Measurements from ENCODE around the gene TCP11. TPM values are rescaled to one million over a fixed set of nuclear protein-coding genes. Genes with fewer than 3 reads are reported as not detected.

Gene TCP11
- total RNA-seq (0.27 TPM in 1 of 2 replicates, not detected in the other), polyA plus RNA-seq (0.54 TPM in 1 of 2 replicates, not detected in the other)

DNA sequence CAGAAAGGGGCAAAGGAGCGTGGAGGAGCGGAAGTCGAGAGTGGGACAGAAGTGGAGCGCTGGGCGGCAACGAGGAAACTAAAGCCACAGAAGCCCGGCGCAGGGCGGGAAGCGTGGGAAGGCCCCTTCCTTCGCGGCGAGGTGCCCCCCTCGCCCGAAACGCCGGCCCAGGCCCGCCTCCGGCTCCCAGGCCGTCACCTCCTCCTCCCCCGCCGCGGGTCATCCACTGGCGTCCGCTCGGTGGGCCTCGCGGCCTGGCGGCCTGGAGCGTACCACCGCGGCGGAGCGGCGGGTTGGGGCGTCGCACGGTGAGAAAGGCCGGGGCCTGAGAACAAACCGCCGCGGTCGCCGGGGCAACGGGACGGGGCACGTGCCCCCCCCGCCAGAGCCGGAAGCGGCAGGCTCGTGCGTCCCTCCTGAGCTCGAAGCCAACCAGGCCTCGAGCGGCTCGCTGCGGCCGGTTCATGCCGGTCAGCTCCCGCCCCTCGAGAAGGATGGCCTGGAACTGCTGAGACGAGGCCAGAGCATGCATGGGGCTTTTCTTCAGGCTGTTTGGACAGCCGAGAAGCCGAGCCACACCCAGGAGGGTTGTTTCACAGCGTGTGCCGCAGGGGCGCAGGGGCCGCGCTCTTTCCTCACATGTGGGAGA is at the start of gene TCP11:
TSS of gene TCP11 (minus strand) at position 333 of the 649 bp plus-strand sequence. CDS start 469 bp downstream, outside the sequence.
- H3K27me3 ChIP-seq, result no peaks in the 10 kb centered on the region
- H3K9me3 ChIP-seq (ENCODE audit: low read depth), result no peaks in the 10 kb centered on the region
- TF ChIP-seq CTCF (IDR thresholded peaks at IDR 0.05; ENCODE audit: low read depth, low read length), result no peak
- no peak within 1 kb of the TSS for H3K27ac ChIP-seq
- no peak within 1 kb of the TSS for H3K4me3 ChIP-seq
- H3K4me1 ChIP-seq (ENCODE audit: low read depth), result peaks cover under 1% of the 10 kb centered on the region
- no peaks in the 10 kb centered on the region for H3K36me3 ChIP-seq
- DNase-seq (ENCODE audit: low read depth in 1 of 2, low spot score in 1 of 2), result peak in 1 of 2 donors; percentile 55

DNA sequence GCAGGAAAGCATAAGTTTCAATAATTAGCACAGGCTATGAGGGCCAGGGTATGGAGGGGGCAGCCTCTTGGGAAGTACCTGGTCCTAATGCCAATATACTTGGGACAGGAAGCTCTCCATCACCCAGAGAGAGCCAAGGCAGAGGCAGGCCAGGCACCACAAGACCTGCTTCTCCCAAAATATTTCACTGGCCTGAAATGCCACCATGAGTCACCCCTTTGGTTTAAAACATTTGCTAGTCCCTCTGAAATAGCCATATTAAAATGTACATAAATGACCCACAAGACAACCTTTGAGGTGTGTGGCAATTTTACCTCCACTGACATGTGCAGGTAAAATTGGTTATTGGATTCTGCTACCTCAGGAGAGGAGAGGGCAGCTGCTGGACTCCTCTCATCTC is 49.2 kb upstream of the TCP11 start:
- Histone ChIP-seq H3K9me3 (ENCODE audit: low read depth) (no peaks in the 10 kb centered on the region), H3K4me1 (ENCODE audit: low read depth) (peaks cover 22% of the 10 kb centered on the region), H3K4me3 (no peak overlapping the region), H3K27me3 (no peaks in the 10 kb centered on the region), H3K27ac (no peak overlapping the region), H3K36me3 (no peaks in the 10 kb centered on the region)
- no peak for TF ChIP-seq CTCF (IDR thresholded peaks at IDR 0.05; ENCODE audit: low read depth, low read length)
- no peak for DNase-seq (ENCODE audit: low read depth in 1 of 2, low spot score in 1 of 2)

GRCh38 chr6:35188886-35189285 is 47.7 kb upstream of the TCP11 start:
- DNase-seq (ENCODE audit: low read depth in 1 of 2, low spot score in 1 of 2), result no peak
- Histone ChIP-seq H3K27ac (no peak overlapping the region), H3K36me3 (no peaks in the 10 kb centered on the region), H3K9me3 (ENCODE audit: low read depth) (no peaks in the 10 kb centered on the region), H3K4me1 (ENCODE audit: low read depth) (peaks cover 30% of the 10 kb centered on the region), H3K27me3 (no peaks in the 10 kb centered on the region), H3K4me3 (no peak overlapping the region)
- no peak for TF ChIP-seq CTCF (IDR thresholded peaks at IDR 0.05; ENCODE audit: low read depth, low read length)

DNA sequence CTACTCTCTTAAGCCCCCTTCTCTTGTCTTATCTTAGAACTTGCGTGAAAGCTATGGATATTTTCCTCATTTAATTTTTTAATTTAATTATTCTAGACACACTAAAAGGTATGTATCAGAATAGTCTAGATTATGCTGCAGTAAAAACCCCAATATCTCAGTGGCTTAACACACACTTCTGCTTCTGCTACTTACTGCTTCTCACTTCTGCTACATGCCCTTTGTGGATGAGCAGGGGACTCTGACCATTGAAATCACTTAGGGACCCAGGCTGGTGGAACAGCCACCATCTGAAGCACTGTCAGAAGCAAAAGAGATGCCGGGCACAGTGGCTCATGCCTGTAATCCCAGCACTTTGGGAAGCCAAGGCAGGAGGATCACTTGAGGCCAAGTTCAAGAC is 45.4 kb upstream of the TCP11 start:
- H3K27me3 ChIP-seq, result no peaks in the 10 kb centered on the region
- H3K27ac ChIP-seq, result no peak overlapping the region
- DNase-seq (ENCODE audit: low read depth in 1 of 2, low spot score in 1 of 2), result no peak
- TF ChIP-seq CTCF (IDR thresholded peaks at IDR 0.05; ENCODE audit: low read depth, low read length), result no peak
- no peaks in the 10 kb centered on the region for H3K36me3 ChIP-seq
- no peak overlapping the region for H3K4me3 ChIP-seq
- H3K4me1 ChIP-seq (ENCODE audit: low read depth), result peaks cover 38% of the 10 kb centered on the region
- no peaks in the 10 kb centered on the region for H3K9me3 ChIP-seq (ENCODE audit: low read depth)

DNA sequence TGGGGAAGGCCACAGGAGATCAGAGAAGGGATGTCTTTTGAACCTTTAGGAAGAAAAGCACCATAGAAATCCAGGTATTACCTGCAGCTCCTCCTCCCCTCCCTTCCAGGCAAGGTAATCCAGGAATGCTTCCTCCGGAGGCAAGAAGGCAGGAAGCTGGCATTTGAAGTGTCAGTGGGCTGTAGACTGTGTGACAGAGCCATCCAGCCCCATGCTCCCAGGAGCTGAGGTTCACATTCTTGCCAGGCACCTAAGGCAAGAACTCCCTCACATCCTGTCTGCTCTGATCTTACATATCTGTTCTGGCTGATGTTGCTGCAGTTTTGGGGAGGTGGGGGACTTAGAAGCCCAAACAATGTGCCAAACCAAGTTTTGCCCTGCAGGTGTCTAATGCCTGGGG is 44.8 kb upstream of the TCP11 start:
- Histone ChIP-seq H3K4me1 (ENCODE audit: low read depth) (peaks cover 44% of the 10 kb centered on the region), H3K36me3 (no peaks in the 10 kb centered on the region), H3K27ac (peak overlapping the region; percentile 77), H3K9me3 (ENCODE audit: low read depth) (no peaks in the 10 kb centered on the region), H3K27me3 (no peaks in the 10 kb centered on the region), H3K4me3 (no peak overlapping the region)
- no peak for TF ChIP-seq CTCF (IDR thresholded peaks at IDR 0.05; ENCODE audit: low read depth, low read length)
- DNase-seq (ENCODE audit: low read depth in 1 of 2, low spot score in 1 of 2), result no peak

All from cardiac muscle cell (in vitro differentiated cells and primary cell).